Astrocyte (in vitro differentiated cells and primary cell): ENCODE measurements around the gene ZIC4. TPM values are rescaled to one million over a fixed set of nuclear protein-coding genes. Genes with fewer than 3 reads are reported as not detected.
A peak's percentile ranks its signal among the peaks of the same experiment; 100 is the strongest.

Source experiments
- DNase-seq: peaks from one replicate; pipeline ENCODE4 v3.0.0-alpha.2; 2010; ENCODE audit warnings: low read depth
- FAIRE-seq: peaks from 2 replicates; lab custom pipeline; 2011; peaks lifted over from hg19 to GRCh38; lab: Jason Lieb, UNC
- H2AFZ ChIP-seq: 2 replicates; pipeline ENCODE4 v1.6.0; 2012; ENCODE audit warnings: low read depth, low read length, inconsistent platforms
- H3K27ac ChIP-seq: 2 replicates; pipeline ENCODE4 v1.5.1; 2011; ENCODE audit warnings: low read depth, low read length, inconsistent platforms
- H3K27me3 ChIP-seq: 2 replicates; pipeline ENCODE4 v1.6.0; 2011; ENCODE audit warnings: low read length, inconsistent platforms; ENCODE audit not compliant: insufficient read depth
- H3K36me3 ChIP-seq: 2 replicates; pipeline ENCODE4 v1.5.1; 2011; ENCODE audit warnings: low read length, inconsistent platforms; ENCODE audit not compliant: insufficient read depth
- H3K4me1 ChIP-seq: 2 replicates; pipeline ENCODE4 v1.5.1; 2011; ENCODE audit warnings: low read length, inconsistent platforms; ENCODE audit not compliant: insufficient read depth
- H3K4me2 ChIP-seq: 2 replicates; pipeline ENCODE4 v1.6.0; 2012; ENCODE audit warnings: low read length, inconsistent platforms
- H3K4me3 ChIP-seq: 2 replicates; pipeline ENCODE4 v1.5.1; 2011; ENCODE audit warnings: low read depth, mild to moderate bottlenecking, low read length, inconsistent platforms; ENCODE audit not compliant: insufficient read depth
- H3K79me2 ChIP-seq: 2 replicates; pipeline ENCODE4 v1.6.0; 2012; ENCODE audit warnings: mild to moderate bottlenecking, low read length, inconsistent platforms; ENCODE audit not compliant: insufficient read depth
- H3K9ac ChIP-seq: 2 replicates; pipeline ENCODE4 v1.6.0; 2012; ENCODE audit warnings: mild to moderate bottlenecking, low read length, inconsistent platforms
- H3K9me3 ChIP-seq: 2 replicates; pipeline ENCODE4 v1.5.1; 2012; ENCODE audit warnings: low read depth, mild to moderate bottlenecking, low read length, inconsistent platforms; ENCODE audit not compliant: insufficient read depth
- H4K20me1 ChIP-seq: 2 replicates; pipeline ENCODE4 v1.6.0; 2012; ENCODE audit warnings: low read length, inconsistent platforms; ENCODE audit not compliant: insufficient read depth
- H3K27ac Mint-ChIP-seq: one replicate; pipeline ENCODE4 v1.8.0; 2021; ENCODE audit warnings: mild to moderate bottlenecking, mixed read lengths; ENCODE audit not compliant: unreplicated experiment
- H3K27me3 Mint-ChIP-seq: one replicate; pipeline ENCODE4 v1.8.0; 2021; ENCODE audit warnings: low read depth, mixed read lengths; ENCODE audit not compliant: unreplicated experiment
- H3K36me3 Mint-ChIP-seq: one replicate; pipeline ENCODE4 v1.8.0; 2021; ENCODE audit warnings: low read depth, mixed read lengths; ENCODE audit not compliant: unreplicated experiment
- H3K4me1 Mint-ChIP-seq: one replicate; pipeline ENCODE4 v1.8.0; 2021; ENCODE audit warnings: low read depth, mixed read lengths; ENCODE audit not compliant: unreplicated experiment
- H3K4me3 Mint-ChIP-seq: one replicate; pipeline ENCODE4 v1.8.0; 2021; ENCODE audit warnings: mild to moderate bottlenecking, moderate library complexity, mixed read lengths; ENCODE audit not compliant: unreplicated experiment
- H3K9me3 Mint-ChIP-seq: one replicate; pipeline ENCODE4 v1.8.0; 2021; ENCODE audit warnings: mild to moderate bottlenecking, mixed read lengths; ENCODE audit not compliant: unreplicated experiment
- EZH2 ChIP-seq: IDR thresholded peaks from 2 replicates; pipeline ENCODE4 v1.6.1; 2012; ENCODE audit warnings: mild to moderate bottlenecking, low read length, inconsistent platforms; ENCODE audit not compliant: insufficient read depth
- total RNA-seq: library from RNA; stranded (reverse); gene quantifications from 2 replicates; pipeline ENCODE4 v1.2.1, GENCODE V29; 2021
- TF ChIP-seq, protein P1 (sequence below): IDR thresholded peaks from 2 replicates; pipeline ENCODE4 v1.5.1; 2011; ENCODE audit warnings: low read depth, mild to moderate bottlenecking, inconsistent platforms, low read length, moderate library complexity; ENCODE audit not compliant: insufficient read depth

Gene ZIC4
- total RNA-seq, 1 donor from 2014 or later, result not detected

- FAIRE-seq (no peak), DNase-seq (no peak)
- H3K4me3 ChIP-seq, result peak overlapping the region; percentile 68
- peak overlapping the region; percentile 85 for H3K4me2 ChIP-seq
- H4K20me1 ChIP-seq, result no peaks in the 10 kb centered on the region
- no peak for TF ChIP-seq EZH2
- TF ChIP-seq, protein P1, sequence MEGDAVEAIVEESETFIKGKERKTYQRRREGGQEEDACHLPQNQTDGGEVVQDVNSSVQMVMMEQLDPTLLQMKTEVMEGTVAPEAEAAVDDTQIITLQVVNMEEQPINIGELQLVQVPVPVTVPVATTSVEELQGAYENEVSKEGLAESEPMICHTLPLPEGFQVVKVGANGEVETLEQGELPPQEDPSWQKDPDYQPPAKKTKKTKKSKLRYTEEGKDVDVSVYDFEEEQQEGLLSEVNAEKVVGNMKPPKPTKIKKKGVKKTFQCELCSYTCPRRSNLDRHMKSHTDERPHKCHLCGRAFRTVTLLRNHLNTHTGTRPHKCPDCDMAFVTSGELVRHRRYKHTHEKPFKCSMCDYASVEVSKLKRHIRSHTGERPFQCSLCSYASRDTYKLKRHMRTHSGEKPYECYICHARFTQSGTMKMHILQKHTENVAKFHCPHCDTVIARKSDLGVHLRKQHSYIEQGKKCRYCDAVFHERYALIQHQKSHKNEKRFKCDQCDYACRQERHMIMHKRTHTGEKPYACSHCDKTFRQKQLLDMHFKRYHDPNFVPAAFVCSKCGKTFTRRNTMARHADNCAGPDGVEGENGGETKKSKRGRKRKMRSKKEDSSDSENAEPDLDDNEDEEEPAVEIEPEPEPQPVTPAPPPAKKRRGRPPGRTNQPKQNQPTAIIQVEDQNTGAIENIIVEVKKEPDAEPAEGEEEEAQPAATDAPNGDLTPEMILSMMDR, result no peak
- no peaks in the 10 kb centered on the region for H3K36me3 ChIP-seq
- H3K9ac ChIP-seq, result peak overlapping the region; percentile 94
- H3K36me3 Mint-ChIP-seq, result no peaks in the 10 kb centered on the region
- peak overlapping the region; percentile 94 for H3K27ac ChIP-seq
- H3K9me3 ChIP-seq, result peaks cover 7% of the 10 kb centered on the region
- H3K9me3 Mint-ChIP-seq, result peaks cover 36% of the 10 kb centered on the region
- peaks cover 54% of the 10 kb centered on the region for H3K79me2 ChIP-seq
- peaks cover 28% of the 10 kb centered on the region for H3K27me3 ChIP-seq
- peak overlapping the region; percentile 72 for H3K27ac Mint-ChIP-seq
- H3K4me1 ChIP-seq, result peaks cover 35% of the 10 kb centered on the region
- no peaks in the 10 kb centered on the region for H3K4me1 Mint-ChIP-seq
- peak overlapping the region; percentile 74 for H3K4me3 Mint-ChIP-seq
- peaks cover 84% of the 10 kb centered on the region for H3K27me3 Mint-ChIP-seq
- H2AFZ ChIP-seq, result peak overlapping the region; percentile 82
Measured at GRCh38 chr3:147393943-147394883, 12.1 kb downstream of the ZIC4 start.

DNA sequence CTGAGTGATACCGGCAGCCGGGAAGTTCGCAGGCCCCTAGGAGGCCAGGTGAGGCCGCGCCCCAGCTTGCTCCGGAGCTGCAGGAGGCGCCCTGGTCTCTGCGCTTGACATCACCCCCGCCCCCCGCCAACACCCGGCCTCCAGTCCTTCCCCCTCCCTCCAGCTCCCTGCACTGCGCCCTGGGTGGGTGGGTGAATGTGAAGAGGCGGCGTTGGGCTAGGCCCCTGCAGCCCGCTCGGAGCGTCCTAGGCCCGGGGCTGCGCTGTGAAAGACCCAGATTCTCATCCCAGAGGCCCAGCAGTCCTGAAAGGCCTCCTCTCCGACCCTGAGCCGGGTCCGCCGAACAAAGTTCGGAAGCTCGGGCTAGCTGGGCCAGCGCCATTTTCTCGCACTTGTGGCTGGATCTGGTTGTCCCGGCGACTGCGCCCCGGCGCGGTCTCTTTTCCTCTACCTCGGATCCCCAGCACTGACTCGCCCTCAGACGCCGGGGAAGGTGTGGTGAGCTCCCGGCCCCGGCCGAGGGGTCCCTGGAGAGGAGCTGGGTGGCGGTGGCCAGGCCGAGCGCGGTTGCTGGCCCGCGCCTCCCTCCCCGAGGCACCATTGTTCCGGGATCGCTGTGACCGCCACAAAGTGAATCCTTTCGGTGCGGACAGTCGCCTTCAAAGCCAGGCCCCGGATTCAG, 12.9 kb downstream of the ZIC4 start:
- Histone ChIP-seq H4K20me1 (no peaks in the 10 kb centered on the region), H3K4me1 (peaks cover 33% of the 10 kb centered on the region), H3K9ac (peak overlapping the region; percentile 94), H3K79me2 (peaks cover 46% of the 10 kb centered on the region), H3K27me3 (peaks cover 36% of the 10 kb centered on the region), H3K36me3 (no peaks in the 10 kb centered on the region), H2AFZ (peak overlapping the region; percentile 82), H3K9me3 (peaks cover 7% of the 10 kb centered on the region), H3K27ac (peak overlapping the region; percentile 94), H3K4me3 (peak overlapping the region; percentile 68), H3K4me2 (peak overlapping the region; percentile 85)
- no peaks in the 10 kb centered on the region for H3K4me1 Mint-ChIP-seq
- FAIRE-seq, result no peak
- no peaks in the 10 kb centered on the region for H3K36me3 Mint-ChIP-seq
- DNase-seq, result no peak
- H3K9me3 Mint-ChIP-seq, result peaks cover 32% of the 10 kb centered on the region
- peaks cover 86% of the 10 kb centered on the region for H3K27me3 Mint-ChIP-seq
- TF ChIP-seq, protein P1, result no peak
- peak; percentile 26 for TF ChIP-seq EZH2
- H3K27ac Mint-ChIP-seq, result peak overlapping the region; percentile 72
- H3K4me3 Mint-ChIP-seq, result peak overlapping the region; percentile 79
